ENCODE measurements around the gene BEGAIN.

BEGAIN gene

DNA sequence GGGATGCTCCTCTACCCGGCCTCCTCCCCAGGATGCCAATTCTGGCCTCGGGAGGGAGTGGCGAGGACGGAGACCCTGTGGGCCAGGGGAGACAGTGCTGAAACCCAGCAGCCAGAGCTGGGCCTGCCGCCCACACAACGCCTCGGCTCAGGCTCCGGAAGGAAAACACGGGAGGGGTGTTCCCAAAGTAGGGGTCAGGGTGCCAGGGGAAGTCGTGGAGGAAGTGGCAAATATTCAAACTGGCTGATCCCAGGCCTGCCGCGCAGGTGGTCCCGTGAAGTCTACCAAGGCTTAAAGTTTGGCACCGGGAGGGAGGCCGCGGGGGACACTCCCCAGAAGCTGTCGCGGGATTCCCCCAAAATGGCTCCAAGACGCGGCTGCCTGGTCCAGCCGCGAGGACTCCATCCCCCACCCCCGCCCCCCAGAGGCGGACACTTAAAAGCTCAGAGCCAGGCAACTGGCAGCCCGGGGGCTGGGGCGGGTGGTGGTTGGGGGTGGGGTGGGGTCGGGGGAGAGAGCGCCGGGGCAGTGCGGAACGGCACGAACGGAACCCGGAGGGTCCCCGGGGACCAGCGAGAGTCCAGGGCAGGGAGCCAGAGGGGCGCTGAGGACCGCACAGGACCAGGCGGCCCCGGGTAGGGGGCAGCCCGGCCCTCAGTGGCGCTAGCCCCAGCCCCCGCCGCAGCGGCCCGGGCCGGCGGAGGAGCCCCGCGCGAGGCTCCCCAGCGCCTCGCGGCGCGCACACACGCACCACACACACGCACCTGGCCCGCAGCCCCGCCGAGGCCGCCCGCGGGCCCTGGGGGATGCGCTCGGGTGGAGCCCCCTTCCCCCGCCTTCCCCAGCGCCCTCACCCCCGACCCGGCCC, 20.0 kb downstream of the BEGAIN start:
- DNase-seq = no peak

- no peak for DNase-seq
These were observed 20.6 kb downstream of the BEGAIN start for GRCh38 chr14:100566586-100566985.

DNA sequence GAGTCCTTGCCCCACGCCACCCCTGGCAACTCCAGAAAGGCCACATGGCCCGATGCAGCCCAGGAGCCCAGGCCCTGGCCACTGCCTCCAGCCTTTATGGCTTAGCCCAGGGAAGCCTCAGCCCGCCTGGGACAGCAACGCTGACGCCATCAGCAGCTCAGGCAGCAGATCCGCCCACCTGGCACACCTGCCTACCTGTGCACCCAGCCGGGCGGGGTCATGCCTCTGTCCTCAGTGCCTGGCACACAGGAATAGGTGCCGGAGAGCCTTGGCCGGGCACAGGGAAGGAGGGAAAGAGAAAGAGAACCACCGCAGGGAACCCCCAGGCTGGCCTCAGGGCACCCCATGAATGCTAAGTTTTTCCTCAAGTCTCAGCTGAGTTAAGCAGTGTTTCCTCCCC, 21.1 kb downstream of the BEGAIN start:
- DNase-seq = no peak

GRCh38 chr14:100565650-100566049, 21.6 kb downstream of the BEGAIN start:
- DNase-seq = no peak

GRCh38 chr14:100564512-100564911, 22.7 kb downstream of the BEGAIN start:
- no peak for DNase-seq

DNA sequence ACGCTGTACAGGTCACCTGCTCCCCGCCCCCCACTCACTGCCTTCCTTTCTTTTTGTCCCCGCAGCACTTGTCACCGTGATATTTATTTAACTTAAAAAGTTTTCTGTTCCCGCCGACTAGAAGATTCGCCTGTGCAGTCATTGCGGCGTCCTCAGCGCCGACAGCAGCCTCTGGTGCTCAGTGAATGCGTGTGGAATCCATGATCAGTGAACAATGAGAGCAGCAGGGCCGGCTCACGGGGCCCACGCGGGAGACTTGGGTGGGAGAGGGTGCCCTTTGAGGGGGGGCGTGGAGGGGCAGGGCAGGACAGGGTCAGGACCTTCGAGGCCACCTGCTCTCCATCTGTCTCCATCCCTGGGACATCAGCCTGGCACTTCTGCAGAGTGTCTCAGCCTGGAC, 24.5 kb downstream of the BEGAIN start:
- no peak for DNase-seq

- no peak for DNase-seq
These were observed 26.2 kb downstream of the BEGAIN start for GRCh38 chr14:100561005-100561404.

DNA sequence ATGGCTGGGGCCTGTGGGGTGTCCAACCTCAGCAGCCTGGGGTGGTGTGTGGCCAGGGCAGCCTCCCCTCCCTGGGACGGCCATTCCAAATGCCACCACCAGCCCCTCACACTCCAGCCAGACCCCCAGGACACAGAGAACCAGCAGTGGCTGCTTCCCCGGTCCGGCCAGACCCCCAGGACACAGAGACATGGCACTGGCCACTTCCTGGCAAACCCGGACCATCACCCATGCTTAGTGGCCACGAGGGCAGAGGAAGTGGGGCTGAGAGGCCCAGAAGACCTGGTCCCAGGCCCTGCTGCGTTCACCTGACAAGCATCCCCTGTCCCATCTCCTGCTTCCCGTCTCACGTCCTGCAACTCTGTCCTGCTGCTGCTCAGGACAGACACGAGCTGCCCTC, 26.7 kb downstream of the BEGAIN start:
- DNase-seq = no peak

DNA sequence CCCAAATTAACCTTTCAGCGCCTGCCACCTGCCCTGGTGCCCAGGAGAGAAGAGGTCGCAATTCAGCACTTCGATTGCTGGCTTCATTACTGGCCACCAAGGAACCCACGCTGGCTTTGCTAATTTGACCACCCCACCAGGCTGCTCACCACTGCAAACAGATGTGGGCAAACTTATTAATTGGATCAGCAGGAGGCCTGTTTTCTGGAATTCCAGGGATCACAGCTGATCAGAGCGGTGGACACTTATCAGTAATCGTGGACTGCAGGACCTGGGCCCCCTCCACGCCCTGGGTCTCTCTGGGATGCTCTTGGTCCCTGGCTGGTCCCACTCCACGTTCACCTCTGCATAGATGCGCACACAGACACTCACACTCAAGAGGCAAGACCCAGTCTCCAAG, 27.8 kb downstream of the BEGAIN start:
- no peak for DNase-seq

DNA sequence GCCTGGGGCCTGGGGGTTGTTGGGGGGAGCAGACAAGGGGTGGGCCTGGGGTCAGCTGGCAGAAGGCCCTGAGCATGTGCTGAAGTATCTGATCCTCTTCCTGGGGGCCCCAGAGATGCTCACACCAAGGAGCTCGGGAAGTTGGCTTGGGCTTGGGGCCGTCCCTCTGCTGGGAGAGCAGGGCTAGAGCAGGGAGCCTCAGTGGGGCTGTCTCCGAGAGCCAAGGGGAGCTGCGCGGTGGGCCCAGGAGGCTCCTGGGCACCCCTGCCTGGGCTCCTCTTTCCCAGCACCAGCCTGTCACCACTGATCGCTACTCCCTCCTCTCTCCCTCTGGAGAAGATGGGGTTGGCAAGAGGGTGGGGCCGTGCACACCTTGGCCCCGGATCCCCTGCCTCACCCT, 28.3 kb downstream of the BEGAIN start:
- no peak for DNase-seq

GRCh38 chr14:100558226-100558625, 29.0 kb downstream of the BEGAIN start:
- DNase-seq = no peak

DNA sequence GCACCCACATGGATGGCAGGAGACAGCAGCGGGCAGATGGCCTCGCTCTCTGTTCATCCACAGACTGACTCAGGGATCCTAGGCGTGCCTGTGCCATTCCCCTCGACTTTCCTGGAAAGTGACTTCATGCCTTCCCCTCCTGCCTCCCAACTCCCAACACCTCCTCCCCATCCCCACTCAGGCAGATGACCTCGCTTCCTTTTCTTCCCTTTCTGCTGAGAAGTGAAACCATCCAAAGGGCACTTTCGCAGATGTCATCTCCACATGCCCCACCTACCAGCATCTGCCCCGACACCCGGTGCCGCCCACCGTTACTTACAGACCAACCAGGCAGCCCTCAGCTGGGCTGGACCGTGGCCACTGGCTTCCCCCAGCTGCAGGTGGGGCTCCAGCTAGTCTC, 29.6 kb downstream of the BEGAIN start:
- no peak for DNase-seq

- no peak for DNase-seq
These were observed 30.2 kb downstream of the BEGAIN start for GRCh38 chr14:100556936-100557505.

GRCh38 chr14:100556140-100556475, 31.1 kb downstream of the BEGAIN start:
- DNase-seq = no peak

GRCh38 chr14:100555436-100556139, 31.6 kb downstream of the BEGAIN start:
- DNase-seq = no peak

DNA sequence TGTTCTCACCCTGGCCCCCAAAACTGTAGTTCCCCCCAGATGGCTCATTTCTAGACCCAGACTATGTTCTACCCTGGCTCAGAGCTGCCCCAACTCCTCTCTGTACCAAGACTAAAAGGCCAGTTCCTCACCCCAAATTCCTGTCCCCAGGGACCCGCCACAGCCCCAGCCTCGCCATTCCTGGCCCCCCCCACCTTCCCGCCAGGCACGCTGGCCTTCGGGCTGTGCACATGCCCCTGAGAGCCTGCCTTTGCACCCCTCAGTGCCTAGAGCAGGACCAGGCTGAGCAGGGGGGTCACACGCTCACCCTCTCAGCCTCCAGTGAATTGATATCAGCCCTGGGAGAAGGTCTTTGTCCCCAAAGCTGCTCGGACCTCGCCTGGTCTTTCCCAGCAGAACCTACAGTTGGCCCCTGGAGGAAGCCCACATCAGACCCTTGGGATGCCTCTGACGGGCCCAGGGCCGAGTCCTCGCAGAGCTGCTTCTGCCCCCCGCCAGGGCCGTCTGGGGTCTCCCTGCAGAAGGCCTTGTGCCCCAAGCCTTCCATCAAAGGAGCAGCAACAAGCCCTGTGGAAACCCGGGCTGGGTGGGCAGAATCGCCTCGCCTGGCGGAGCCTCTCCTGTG, 32.4 kb downstream of the BEGAIN start:
- no peak for DNase-seq

GRCh38 chr14:100554082-100554677, 33.0 kb downstream of the BEGAIN start:
- no peak for DNase-seq

DNA sequence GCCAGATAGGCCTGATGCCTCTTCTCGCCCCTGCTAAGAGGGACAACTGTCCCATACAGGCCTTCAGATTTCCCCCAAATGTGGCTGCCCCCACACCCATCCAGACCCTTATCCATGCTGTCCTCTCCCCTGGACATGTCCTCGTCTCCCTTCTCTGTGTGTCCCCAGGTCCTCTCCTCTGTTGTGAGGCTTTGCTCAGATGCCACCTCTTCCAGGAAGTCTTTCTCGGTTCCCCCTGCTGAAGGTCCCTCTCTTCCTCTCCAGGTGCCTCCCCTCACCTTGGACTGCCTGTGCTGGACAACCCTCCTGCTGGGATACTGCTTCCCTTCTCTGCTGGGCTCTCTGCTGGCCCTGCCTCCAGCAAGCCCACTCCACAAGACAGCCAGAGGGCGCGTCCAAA, 33.7 kb downstream of the BEGAIN start:
- no peak for DNase-seq

DNA sequence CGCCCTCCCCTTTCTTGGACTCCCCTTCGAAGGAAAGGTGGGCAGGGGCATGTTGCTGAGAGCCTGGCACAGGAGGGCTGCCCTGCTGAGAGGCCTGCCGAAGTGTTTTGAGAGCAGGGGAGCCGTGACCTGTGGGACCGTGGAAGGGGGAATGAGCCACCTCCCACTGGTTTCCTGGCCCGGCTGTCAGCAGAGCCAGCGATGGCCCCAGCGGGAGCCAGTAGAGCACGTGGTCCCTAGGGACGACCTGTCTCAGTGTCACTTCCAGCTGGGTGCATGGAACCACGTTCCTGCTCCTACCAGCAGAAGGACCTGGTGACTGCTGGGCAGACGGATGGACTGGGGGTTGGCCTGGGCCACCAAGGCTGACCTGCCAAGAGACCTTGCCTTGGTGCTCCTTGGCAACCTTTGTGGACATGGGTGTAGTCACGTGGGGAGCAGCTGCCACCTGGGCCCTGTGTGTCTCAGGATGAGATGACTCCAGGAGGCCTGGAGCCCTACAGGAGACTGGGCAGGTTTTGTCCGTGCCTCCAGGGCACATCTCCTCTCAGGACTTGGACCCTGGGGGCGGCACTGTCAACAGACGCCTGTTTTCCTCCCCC, 34.6 kb downstream of the BEGAIN start:
- no peak for DNase-seq

DNA sequence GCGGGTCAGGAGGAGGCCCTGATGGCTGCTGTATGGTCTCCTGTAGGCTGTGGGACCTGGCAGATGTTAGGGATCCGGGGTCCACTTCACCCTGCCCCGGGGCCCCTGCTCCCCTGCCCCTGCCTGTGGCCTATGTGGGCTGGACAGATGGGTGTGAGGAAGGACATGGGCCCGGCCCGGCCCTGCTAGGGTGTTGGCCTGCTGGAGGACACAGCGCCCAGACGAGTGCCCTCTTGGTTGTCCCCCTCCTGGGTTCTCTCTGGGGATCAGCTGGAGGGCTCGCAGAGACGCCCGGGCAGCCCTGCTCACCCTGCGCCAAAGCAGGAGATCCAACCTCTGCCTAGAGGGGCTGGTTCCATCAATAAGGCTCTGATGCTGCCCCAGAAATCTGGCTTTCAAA, 36.2 kb downstream of the BEGAIN start:
- no peak for DNase-seq

DNA sequence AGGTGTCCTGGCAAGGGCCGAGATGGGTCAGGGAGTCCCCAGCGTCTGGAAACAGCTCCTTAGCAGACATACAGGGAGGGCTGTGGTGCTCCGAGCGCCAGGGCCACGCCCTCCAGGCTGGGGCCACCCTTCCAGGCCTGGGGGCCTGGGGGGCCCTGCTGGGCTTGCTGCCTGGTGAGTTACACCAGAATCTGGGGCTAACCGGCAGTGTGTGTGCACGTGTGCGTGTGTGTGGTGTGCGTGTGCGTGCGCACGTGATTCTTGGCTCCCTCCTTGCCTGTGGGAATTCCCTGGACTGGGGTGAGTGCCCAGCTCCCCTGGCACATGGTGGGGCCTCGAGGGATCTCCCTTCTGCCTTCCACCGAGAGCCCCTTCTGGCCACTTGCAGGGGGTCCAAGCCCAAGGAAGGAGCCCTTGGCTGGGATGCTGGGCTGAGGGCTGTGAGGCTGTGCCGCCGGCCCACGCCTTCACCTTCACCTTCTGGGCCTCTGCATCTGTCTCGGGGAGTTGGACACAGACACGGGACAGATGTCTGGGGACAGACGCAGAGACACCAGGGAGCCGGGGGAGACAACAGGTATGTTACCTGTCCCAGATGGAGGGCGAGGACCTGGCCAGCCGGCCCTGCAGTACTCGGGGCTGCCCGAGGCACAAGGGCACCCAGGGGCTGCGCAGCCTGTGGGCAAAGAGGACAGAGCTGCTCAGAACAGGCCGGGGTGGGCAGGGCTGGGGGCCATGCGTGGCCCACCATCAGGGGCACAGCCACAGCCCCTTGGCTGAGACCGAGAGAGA, 37.2 kb downstream of the BEGAIN start:
- no peak for DNase-seq

DNA sequence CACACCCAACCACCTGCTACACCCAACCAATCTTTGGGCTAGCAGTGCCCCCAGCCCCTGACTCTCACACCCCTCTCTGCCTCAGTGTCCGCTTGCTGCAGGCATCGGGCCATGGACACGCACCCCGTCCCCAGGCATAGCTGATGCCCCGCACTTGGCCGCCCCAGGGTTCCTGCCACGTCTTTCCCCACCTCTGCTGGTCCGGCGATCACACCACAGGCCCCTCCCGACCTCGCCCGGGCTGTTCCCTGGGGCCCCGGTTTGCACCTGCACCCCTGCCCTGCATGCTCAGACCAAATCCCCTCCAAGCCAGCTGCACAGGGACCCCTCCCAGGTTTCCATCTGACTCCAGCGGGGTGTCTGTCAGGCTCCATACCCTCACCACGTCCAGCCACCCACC, 38.3 kb downstream of the BEGAIN start:
- no peak for DNase-seq
